Inferior parietal cortex (tissue), 1 donor: Measurements from ENCODE around the gene TSGA10IP.

Experiments used
- DNase-seq: peaks from one replicate; pipeline ENCODE4 v3.0.0-alpha.2; 2016; ENCODE audit errors: extremely low spot score

Gene TSGA10IP

GRCh38 chr11:65917434-65918210 lies 27.7 kb upstream of the TSGA10IP start:
- no peak for DNase-seq

- peak; percentile 29 for DNase-seq
Measured at GRCh38 chr11:65918211-65919140, 26.8 kb upstream of the TSGA10IP start, which contains the start of gene C11orf68. Gene C11orf68 (minus strand): TSS chr11:65919062. CDS start chr11:65919031, 31 bp downstream.

- DNase-seq: peak; percentile 94
Measured at GRCh38 chr11:65919141-65919572, 26.1 kb upstream of the TSGA10IP start, which contains the start of gene DRAP1. Gene DRAP1 (plus strand): TSS chr11:65919426. CDS start chr11:65919502, 76 bp downstream.

- DNase-seq: no peak
Measured at GRCh38 chr11:65919573-65920371, 25.5 kb upstream of the TSGA10IP start.

DNA sequence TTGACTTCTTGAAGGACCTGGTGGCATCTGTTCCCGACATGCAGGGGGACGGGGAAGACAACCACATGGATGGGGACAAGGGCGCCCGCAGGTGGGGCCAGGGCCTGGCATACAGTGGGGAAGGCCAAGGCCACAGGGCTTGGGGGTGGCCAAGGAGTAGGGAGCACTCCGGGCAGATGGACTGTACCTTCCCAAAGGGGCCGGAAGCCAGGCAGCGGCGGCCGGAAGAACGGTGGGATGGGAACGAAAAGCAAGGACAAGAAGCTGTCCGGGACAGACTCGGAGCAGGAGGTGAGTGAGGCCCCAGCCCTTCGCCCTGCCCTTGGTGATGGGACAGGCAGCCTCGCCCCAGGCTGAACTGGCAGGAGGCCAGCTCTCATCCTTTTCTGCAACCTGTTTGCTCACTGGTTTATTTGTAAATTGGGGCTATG lies 24.9 kb upstream of the TSGA10IP start:
- DNase-seq: no peak

DNA sequence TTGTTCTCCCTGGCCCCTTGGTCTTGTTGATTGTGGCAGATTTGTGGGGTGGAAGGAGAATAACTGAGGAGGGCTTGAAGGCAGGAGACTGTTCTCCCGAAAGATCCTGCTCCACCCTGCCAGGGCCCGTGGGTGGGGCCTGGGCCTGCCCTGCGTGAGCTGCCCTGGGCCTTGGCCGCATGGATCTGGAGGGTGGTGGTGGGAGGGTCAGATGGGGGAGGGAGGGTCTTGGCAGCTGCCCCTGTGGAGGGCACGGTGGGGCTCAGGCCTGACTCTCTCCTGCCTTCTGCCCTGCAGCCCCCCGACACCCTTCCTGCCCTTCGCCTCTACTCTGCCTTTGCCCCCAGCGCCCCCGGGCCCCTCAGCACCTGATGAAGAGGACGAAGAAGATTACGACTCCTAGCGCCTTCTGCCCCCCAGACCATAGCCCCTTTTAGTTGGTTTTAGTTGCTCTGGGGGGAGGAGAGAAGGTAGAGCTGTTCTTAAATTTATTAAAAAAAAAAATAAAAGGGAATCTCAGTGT lies 24.2 kb upstream of the TSGA10IP start:
- DNase-seq: no peak

GRCh38 chr11:65921876-65922275 lies 23.4 kb upstream of the TSGA10IP start:
- no peak for DNase-seq

DNA sequence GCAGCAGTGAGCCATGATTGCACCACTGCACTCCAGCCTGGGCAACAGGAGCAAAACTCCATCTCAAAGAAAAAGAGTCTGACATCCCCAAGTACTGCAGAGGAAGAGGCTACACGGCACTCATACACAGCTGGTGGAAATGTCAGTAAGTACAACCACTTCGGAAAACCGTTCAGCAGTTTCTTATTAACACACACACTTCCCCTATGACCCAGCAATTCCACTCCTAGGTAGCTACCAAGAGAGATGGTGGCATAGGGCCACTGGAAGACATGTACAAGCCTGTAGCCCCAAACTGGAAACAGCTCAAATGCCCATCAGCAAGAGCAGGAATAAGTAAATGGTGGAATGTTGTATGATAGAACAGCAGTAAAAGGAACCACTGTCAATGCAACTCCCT lies 22.7 kb upstream of the TSGA10IP start:
- DNase-seq: no peak

- no peak for DNase-seq
Measured at GRCh38 chr11:65925397-65925796, 19.9 kb upstream of the TSGA10IP start.

DNA sequence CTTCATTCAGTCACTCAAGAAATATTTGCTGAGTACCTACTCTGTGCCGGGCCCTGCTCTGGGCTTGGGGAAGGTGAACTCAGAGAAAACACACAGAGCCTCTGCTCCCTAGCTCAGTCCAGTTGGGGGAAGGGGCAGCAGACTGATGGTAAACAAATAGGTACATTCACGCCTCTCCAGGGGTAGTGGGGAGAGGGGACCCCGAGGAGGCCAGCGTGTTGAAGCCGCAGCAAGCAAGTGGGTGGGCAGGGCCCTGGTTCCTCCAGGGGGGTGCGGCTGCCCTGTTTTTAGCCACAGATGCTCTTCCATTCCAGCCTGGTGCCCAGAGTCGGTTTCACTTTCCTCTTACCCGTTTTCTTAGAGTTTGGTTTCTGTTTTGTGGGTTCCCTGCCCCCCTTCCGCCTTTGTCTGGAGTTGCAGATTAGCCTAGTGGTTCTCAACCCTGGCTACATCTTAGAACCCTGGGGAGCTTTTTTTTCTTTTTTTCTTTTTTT lies 17.3 kb upstream of the TSGA10IP start:
- DNase-seq: no peak

- DNase-seq: no peak
Measured at GRCh38 chr11:65928667-65929066, 16.6 kb upstream of the TSGA10IP start.

GRCh38 chr11:65931773-65932557 lies 13.3 kb upstream of the TSGA10IP start:
- DNase-seq: no peak

DNA sequence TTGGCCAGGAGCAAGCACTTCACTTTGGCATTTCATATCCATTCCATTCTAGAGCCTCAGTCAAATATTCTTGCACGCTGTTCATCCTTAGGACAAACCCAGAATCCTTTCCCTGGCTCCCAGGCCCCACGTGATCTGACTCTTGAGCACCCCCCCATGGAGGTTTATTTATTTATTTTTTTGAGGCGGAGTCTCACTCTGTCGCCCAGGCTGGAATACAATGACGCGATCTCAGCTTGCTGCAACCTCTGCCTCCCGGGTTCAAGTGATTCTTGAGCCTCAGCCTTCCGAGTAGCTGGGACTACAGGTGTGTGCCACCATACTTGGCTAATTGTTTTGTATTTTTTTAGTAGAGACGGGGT lies 12.7 kb upstream of the TSGA10IP start:
- DNase-seq: no peak

- DNase-seq: no peak
Measured at GRCh38 chr11:65934014-65934413, 11.3 kb upstream of the TSGA10IP start.

DNA sequence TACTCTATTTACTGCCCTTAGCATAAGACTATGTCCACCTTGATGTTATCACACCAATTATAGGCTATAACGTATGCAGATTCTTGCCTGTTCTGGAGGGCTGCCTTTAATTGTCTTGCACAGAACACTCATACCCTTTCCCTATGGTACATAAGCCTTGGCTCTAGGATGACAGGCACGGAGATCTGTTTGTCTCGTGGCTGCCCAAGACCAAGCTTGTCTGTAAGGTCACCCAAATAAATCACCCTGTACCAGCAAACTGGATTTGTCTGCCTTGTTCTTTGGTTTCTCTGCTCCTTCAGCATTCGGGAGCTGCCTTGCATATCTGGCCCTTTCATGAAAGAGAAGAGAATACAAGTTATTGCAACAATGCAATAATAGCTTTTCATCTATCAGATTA lies 7.5 kb upstream of the TSGA10IP start:
- no peak for DNase-seq

- DNase-seq: no peak
Measured at GRCh38 chr11:65941720-65942310, 3.5 kb upstream of the TSGA10IP start.

DNA sequence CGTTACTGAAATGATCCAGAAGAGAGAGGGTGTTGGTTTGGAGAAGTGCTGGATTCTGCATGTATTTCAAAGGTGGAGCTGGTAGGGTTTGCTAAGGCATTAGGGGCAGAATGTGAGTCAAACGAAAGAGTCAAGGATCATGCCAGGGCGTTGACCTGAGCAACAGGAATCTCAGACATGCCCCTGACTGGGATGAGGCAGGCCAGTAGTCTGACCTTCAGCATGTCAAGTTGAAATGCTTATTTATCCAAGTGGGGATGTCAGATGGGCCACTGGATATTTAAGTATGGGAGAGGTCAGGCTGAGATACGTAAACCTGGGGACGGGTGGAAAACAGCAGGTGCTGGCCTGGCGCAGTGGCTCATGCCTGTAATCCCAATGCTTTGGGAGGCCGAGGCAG lies 2.7 kb upstream of the TSGA10IP start:
- no peak for DNase-seq

DNA sequence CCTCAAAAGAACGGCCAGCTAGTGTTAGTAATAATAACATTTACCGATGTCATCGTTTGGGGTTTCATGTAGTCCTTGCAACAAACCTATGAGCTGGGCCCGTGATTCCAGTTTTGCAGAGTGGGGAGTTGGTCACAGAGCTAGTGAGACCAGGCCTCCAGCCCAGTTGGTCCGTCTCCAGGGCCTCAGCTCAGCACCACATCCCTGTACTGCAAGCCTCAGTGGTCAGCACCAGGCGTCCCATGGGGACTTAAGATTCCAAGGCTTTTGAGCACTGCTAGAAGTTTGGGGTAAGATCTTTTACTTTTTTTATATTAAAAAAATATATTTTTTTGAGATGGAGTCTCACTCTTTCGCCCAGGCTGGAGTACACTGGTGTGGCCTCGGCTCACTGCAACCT lies 1.1 kb upstream of the TSGA10IP start:
- DNase-seq: no peak

DNA sequence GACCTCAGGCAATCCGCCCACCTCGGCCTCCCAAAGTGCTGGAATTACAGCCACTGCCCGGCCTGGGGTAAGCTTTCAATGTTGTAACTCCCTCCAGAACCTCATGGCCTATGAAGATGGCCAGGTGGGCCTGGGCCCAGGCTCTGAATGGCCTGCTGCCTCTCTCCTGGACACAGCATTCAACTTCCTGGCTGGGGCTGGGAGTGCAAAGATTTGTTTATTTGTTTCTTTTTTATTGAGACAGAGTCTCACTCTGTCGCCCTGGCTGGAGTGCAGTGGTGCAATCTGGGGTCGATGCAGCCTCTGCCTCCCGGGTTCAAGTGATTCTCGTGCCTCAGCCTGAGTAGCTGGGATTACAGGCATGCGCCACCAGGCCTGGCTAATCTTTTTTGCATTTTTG lies 513 bp upstream of the TSGA10IP start:
- DNase-seq: no peak

GRCh38 chr11:65945941-65946558 lies 770 bp downstream of the TSGA10IP start:
- DNase-seq: no peak
